ENCODE data around the gene KL. TPM values are rescaled to one million over a fixed set of nuclear protein-coding genes. Genes with fewer than 3 reads are reported as not detected.
A peak's percentile ranks its signal among the peaks of the same experiment; 100 is the strongest.

Gene KL
- not detected in 2 replicates for polyA plus RNA-seq (2011; rRNA removed)
- polyA minus RNA-seq (2011; rRNA and poly(A)+ RNA removed) = not detected in 2 replicates

GRCh38 chr13:33016414-33017322 lies at the start of gene KL:
Gene KL, plus strand, starts transcription at chr13:33016423. Its CDS starts 18 bp downstream, at chr13:33016441.
- ChIA-PET CTCF (interaction anchor here (0.5 to 0.6 kb wide), 2 partner anchors 130 to 420 kb away, joined by 3 read pairs; no protein-coding TSS in a partner anchor), POLR2A (no interaction called here)
- Histone ChIP-seq H3K36me3 (ENCODE audit: control insufficient read depth, insufficient read depth, low read length) (no peaks in the 10 kb centered on the region), H3K4me3 (ENCODE audit: low read depth, low read length) (no peak within 1 kb of the TSS), H3K27me3 (ENCODE audit: control insufficient read depth, insufficient read depth, low read length) (peaks cover 42% of the 10 kb centered on the region)
- TF ChIP-seq, protein P1, sequence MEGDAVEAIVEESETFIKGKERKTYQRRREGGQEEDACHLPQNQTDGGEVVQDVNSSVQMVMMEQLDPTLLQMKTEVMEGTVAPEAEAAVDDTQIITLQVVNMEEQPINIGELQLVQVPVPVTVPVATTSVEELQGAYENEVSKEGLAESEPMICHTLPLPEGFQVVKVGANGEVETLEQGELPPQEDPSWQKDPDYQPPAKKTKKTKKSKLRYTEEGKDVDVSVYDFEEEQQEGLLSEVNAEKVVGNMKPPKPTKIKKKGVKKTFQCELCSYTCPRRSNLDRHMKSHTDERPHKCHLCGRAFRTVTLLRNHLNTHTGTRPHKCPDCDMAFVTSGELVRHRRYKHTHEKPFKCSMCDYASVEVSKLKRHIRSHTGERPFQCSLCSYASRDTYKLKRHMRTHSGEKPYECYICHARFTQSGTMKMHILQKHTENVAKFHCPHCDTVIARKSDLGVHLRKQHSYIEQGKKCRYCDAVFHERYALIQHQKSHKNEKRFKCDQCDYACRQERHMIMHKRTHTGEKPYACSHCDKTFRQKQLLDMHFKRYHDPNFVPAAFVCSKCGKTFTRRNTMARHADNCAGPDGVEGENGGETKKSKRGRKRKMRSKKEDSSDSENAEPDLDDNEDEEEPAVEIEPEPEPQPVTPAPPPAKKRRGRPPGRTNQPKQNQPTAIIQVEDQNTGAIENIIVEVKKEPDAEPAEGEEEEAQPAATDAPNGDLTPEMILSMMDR (IDR thresholded peaks at IDR 0.05; ENCODE audit: insufficient read depth, low read depth, low read length) = no peak
- DNase-seq (ENCODE audit: low read depth) = no peak

GRCh38 chr13:32967584-32968182 lies 48.5 kb upstream of the KL start:
- DNase-seq (ENCODE audit: low read depth) = no peak
- TF ChIP-seq, protein P1 (IDR thresholded peaks at IDR 0.05; ENCODE audit: insufficient read depth, low read depth, low read length) = no peak
- POLR2A ChIA-PET = interaction anchor here (0.6 kb wide), 1 partner anchor 301 kb away, joined by 3 read pairs; no protein-coding TSS in a partner anchor
- CTCF ChIA-PET = interaction anchor here (0.6 kb wide), 1 partner anchor 8 kb away, joined by 3 read pairs; no protein-coding TSS in a partner anchor
- no peaks in the 10 kb centered on the region for H3K36me3 ChIP-seq (ENCODE audit: control insufficient read depth, insufficient read depth, low read length)
- 0 out of 2 replicates have a peak, but pooled peaks cover 1% of the 10 kb centered on the region for H3K27me3 ChIP-seq (ENCODE audit: control insufficient read depth, insufficient read depth, low read length)
- no peak overlapping the region for H3K4me3 ChIP-seq (ENCODE audit: low read depth, low read length)

GRCh38 chr13:32968316-32968715 lies 47.9 kb upstream of the KL start:
- CTCF ChIA-PET = interaction anchor here (0.6 kb wide), 1 partner anchor 8 kb away, joined by 3 read pairs; no protein-coding TSS in a partner anchor
- TF ChIP-seq, protein P1 (IDR thresholded peaks at IDR 0.05; ENCODE audit: insufficient read depth, low read depth, low read length) = no peak

GRCh38 chr13:32968793-32969192 lies 47.4 kb upstream of the KL start:
- Histone ChIP-seq H3K27me3 (ENCODE audit: control insufficient read depth, insufficient read depth, low read length) (no peaks in the 10 kb centered on the region), H3K36me3 (ENCODE audit: control insufficient read depth, insufficient read depth, low read length) (no peaks in the 10 kb centered on the region), H3K4me3 (ENCODE audit: low read depth, low read length) (no peak overlapping the region)
- DNase-seq (ENCODE audit: low read depth) = no peak
- CTCF ChIA-PET = no interaction called here
- POLR2A ChIA-PET = no interaction called here
- TF ChIP-seq, protein P1 (IDR thresholded peaks at IDR 0.05; ENCODE audit: insufficient read depth, low read depth, low read length) = no peak

More at GRCh38 chr13:32968316-32968715, 47.9 kb upstream of the KL start:
- DNase-seq (ENCODE audit: low read depth) = no peak
- no peaks in the 10 kb centered on the region for H3K36me3 ChIP-seq (ENCODE audit: control insufficient read depth, insufficient read depth, low read length)
- H3K27me3 ChIP-seq (ENCODE audit: control insufficient read depth, insufficient read depth, low read length) = no peaks in the 10 kb centered on the region
- no peak overlapping the region for H3K4me3 ChIP-seq (ENCODE audit: low read depth, low read length)
- POLR2A ChIA-PET = no interaction called here

DNA sequence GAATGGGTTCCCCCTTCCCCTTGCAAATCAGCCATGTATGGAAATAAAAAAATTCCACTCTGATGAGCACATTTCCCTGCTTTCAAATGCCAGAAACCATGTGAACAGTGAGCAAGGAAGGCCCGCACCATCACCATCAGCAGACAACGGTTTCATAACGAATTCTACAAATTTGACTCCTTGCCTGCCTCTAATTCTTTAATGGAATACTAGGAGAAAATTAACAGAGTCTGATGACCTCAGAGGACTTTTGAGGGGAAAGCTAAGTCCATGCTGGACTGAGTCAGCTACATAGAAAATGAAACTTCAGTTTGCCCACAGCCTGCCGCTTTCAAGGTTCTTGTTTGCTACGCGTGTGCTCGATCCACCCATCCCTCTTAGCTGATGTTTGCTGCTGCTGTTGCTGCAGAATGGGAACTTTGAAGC lies 46.7 kb upstream of the KL start:
- ChIA-PET CTCF (no interaction called here), POLR2A (no interaction called here)
- Histone ChIP-seq H3K36me3 (ENCODE audit: control insufficient read depth, insufficient read depth, low read length) (no peaks in the 10 kb centered on the region), H3K4me3 (ENCODE audit: low read depth, low read length) (peak overlapping the region; percentile 10; the same call in 1 of the 2 replicates), H3K27me3 (ENCODE audit: control insufficient read depth, insufficient read depth, low read length) (no peaks in the 10 kb centered on the region)
- TF ChIP-seq, protein P1 (IDR thresholded peaks at IDR 0.05; ENCODE audit: insufficient read depth, low read depth, low read length) = no peak
- peak; percentile 19 for DNase-seq (ENCODE audit: low read depth)
